A549 (cell line): ENCODE measurements around the gene NAV2. TPM values are rescaled to one million over a fixed set of nuclear protein-coding genes. Genes with fewer than 3 reads are reported as not detected.

Experiments
- ATAC-seq, 2 experiments: fragments of 200-7000 bp in 1 of 2; fragments of >200 bp in 1 of 2; cut with Nextera tagmentation in 1 of 2; cut with Tn5 transposase in 1 of 2; 3 replicates each; pipeline versions ENCODE4 v1.8.0 to v1.9.1; 2018 to 2020; ENCODE audit warnings: mild to moderate bottlenecking in 1 of 2, moderate library complexity in 1 of 2
- CTCF ChIA-PET: fragments of 300-600 bp; sonication (Branson Sonifier 250); formaldehyde crosslinking; extraction: SDS; loops from one replicate; lab custom pipeline; 2021; ENCODE audit warnings: antibody characterized with exemption, inconsistent platforms; lab: Yijun Ruan, JAX
- POLR2A ChIA-PET: fragments of 350-600 bp; formaldehyde crosslinking; extraction: SDS; loops from one replicate; lab custom pipeline; 2021; ENCODE audit warnings: antibody characterized with exemption, inconsistent platforms; lab: Yijun Ruan, JAX
- DNase-seq, 2 experiments: peaks; one replicate each; pipeline versions ENCODE4 v3.0.0 to v3.0.0-alpha.2; 2011 to 2016; ENCODE audit warnings: low read depth in 1 of 2, low spot score in 1 of 2
- FAIRE-seq: peaks from 2 replicates; lab custom pipeline; 2011; peaks lifted over from hg19 to GRCh38; lab: Jason Lieb, UNC
- H3K27ac ChIP-seq, 2 experiments: fragments of >200 bp; sonication (Bioruptor Twin); formaldehyde crosslinking; 3 replicates each; pipeline ENCODE4 v1.5.1; 2016 to 2017
- H3K4me1 ChIP-seq: fragments of >200 bp; sonication (Bioruptor Twin); formaldehyde crosslinking; 3 replicates; pipeline ENCODE4 v1.6.1; 2016
- H3K4me2 ChIP-seq: fragments of >200 bp; sonication (Bioruptor Twin); formaldehyde crosslinking; 3 replicates; pipeline ENCODE4 v1.6.1; 2016
- H3K4me3 ChIP-seq: fragments of >200 bp; sonication (Bioruptor Twin); formaldehyde crosslinking; 3 replicates; pipeline ENCODE4 v1.5.1; 2016
- H3K9me3 ChIP-seq: fragments of >200 bp; sonication (Bioruptor Twin); formaldehyde crosslinking; 3 replicates; pipeline ENCODE4 v1.6.1; 2016
- EHF ChIP-seq: fragments of 250-450 bp; sonication (Bioruptor Pico); IDR thresholded peaks from 2 replicates; pipeline ENCODE4 v1.5.0; 2020; ENCODE audit warnings: mild to moderate bottlenecking
- EP300 ChIP-seq, 2 experiments: fragments of >200 bp; sonication (Bioruptor Twin); formaldehyde crosslinking; IDR thresholded peaks; 2 replicates in 1 of 2; 3 replicates in 1 of 2; pipeline ENCODE4 v1.6.1; 2016 to 2017
- ESRRA ChIP-seq: fragments of 150-350 bp; IDR thresholded peaks from 2 replicates; pipeline ENCODE4 v1.6.1; 2014; ENCODE audit warnings: mild to moderate bottlenecking, low read length, borderline replicate concordance
- FOSL2 ChIP-seq, 2 experiments: fragments of 450-650 bp in 1 of 2; fragments of >200 bp in 1 of 2; sonication (Bioruptor Twin) in 1 of 2; formaldehyde crosslinking; IDR thresholded peaks; 2 replicates each; pipeline versions ENCODE4 v1.5.0 to v1.6.1; 2016 to 2020; ENCODE audit warnings: mild to moderate bottlenecking in 1 of 2, moderate library complexity in 1 of 2
- FOXS1 ChIP-seq: fragments of 250-450 bp; sonication (Bioruptor Pico); IDR thresholded peaks from 2 replicates; pipeline ENCODE4 v1.5.0; 2020; ENCODE audit warnings: mild to moderate bottlenecking, moderate library complexity
- HEYL ChIP-seq: fragments of 250-450 bp; sonication (Bioruptor Pico); IDR thresholded peaks from 2 replicates; pipeline ENCODE4 v1.8.0; 2021; ENCODE audit warnings: mild to moderate bottlenecking, moderate library complexity
- HOXA7 ChIP-seq: fragments of 250-450 bp; sonication (Bioruptor Pico); IDR thresholded peaks from 2 replicates; pipeline ENCODE4 v1.5.0; 2020; ENCODE audit warnings: mild to moderate bottlenecking, moderate library complexity
- HOXB13 ChIP-seq: fragments of 250-450 bp; sonication (Bioruptor Pico); IDR thresholded peaks from 2 replicates; pipeline ENCODE4 v1.5.0; 2020; ENCODE audit warnings: low read depth, mild to moderate bottlenecking, moderate library complexity
- JUNB ChIP-seq: fragments of >200 bp; sonication (Bioruptor Twin); formaldehyde crosslinking; IDR thresholded peaks from 2 replicates; pipeline ENCODE4 v1.6.1; 2016
- KDM1A ChIP-seq: fragments of 200-600 bp; sonication (generic); IDR thresholded peaks from 2 replicates; pipeline ENCODE4 v1.6.1; 2016; ENCODE audit warnings: low read depth, mild to moderate bottlenecking
- KDM5A ChIP-seq: fragments of 200-600 bp; sonication (generic); IDR thresholded peaks from 2 replicates; pipeline ENCODE4 v1.6.1; 2016; ENCODE audit warnings: antibody characterized with exemption, mild to moderate bottlenecking
- MAFK ChIP-seq: fragments of 450-650 bp; IDR thresholded peaks from 2 replicates; pipeline ENCODE4 v1.6.1; 2014; ENCODE audit not compliant: partially characterized antibody
- NPAS2 ChIP-seq: fragments of 250-450 bp; sonication (Bioruptor Pico); IDR thresholded peaks from 2 replicates; pipeline ENCODE4 v1.8.0; 2022; ENCODE audit warnings: mild to moderate bottlenecking, moderate library complexity, borderline replicate concordance
- PHF8 ChIP-seq: fragments of 200-600 bp; sonication (generic); IDR thresholded peaks from 2 replicates; pipeline ENCODE4 v1.6.1; 2016; ENCODE audit warnings: low read depth, mild to moderate bottlenecking, antibody characterized with exemption, moderate library complexity, borderline replicate concordance
- POLR2A ChIP-seq: IDR thresholded peaks from 2 replicates; pipeline ENCODE4 v1.6.1; 2012; ENCODE audit warnings: mild to moderate bottlenecking, low read length
- RAD21 ChIP-seq, 2 experiments: fragments of >200 bp in 1 of 2; sonication (Bioruptor Twin) in 1 of 2; formaldehyde crosslinking in 1 of 2; IDR thresholded peaks in 1 of 2; conservative IDR thresholded peaks in 1 of 2; 2 replicates in 1 of 2; 3 replicates in 1 of 2; pipeline ENCODE4 v1.6.1; 2012 to 2018; ENCODE audit warnings: inconsistent platforms in 1 of 2
- RFX5 ChIP-seq: fragments of 450-650 bp; IDR thresholded peaks from 2 replicates; pipeline ENCODE4 v1.7.1; 2014; ENCODE audit warnings: antibody characterized with exemption, mild to moderate bottlenecking, moderate library complexity
- RNF2 ChIP-seq: fragments of 200-600 bp; sonication (generic); IDR thresholded peaks from 2 replicates; pipeline ENCODE4 v1.6.1; 2016; ENCODE audit warnings: low read depth, mild to moderate bottlenecking, antibody characterized with exemption, moderate library complexity, borderline replicate concordance
- TFCP2L1 ChIP-seq: fragments of 250-450 bp; sonication (Bioruptor Pico); IDR thresholded peaks from 2 replicates; pipeline ENCODE4 v1.5.0; 2021; ENCODE audit warnings: mild to moderate bottlenecking
- ZFP36 ChIP-seq: fragments of 450-650 bp; IDR thresholded peaks from 2 replicates; pipeline ENCODE4 v1.6.1; 2014; ENCODE audit warnings: borderline replicate concordance; ENCODE audit not compliant: partially characterized antibody
- ZSCAN20 ChIP-seq: fragments of 250-450 bp; sonication (Bioruptor Pico); IDR thresholded peaks from 2 replicates; pipeline ENCODE4 v1.8.0; 2022; ENCODE audit warnings: mild to moderate bottlenecking, moderate library complexity
- WGBS: methylation state at CpG from one replicate; pipeline ENCODE4 v1.1.6; 2017; ENCODE audit errors: missing lambda C conversion rate; 5-methylcytosine and 5-hydroxymethylcytosine counted together
- polyA plus RNA-seq, 4 experiments: library from polyadenylated mRNA; depleted of rRNA in 3 of 4; stranded (reverse); fragments of >200 nt; fragmentation: RNase III in 1 of 4; extraction: RNeasy Plus Mini Kit Qiagen cat#74134 plus additional on column Dnase treatment in 1 of 4; gene quantifications; 2 replicates in 3 of 4; 3 replicates in 1 of 4; pipeline ENCODE4 v1.2.3, GENCODE V29; 2011 to 2017
- TF ChIP-seq, protein P1 (sequence below): fragments of >200 bp; sonication (Bioruptor Twin); formaldehyde crosslinking; IDR thresholded peaks from 3 replicates; pipeline ENCODE4 v1.5.1; 2016
- TF ChIP-seq, protein P2 (sequence below): fragments of 250-450 bp; sonication (Bioruptor Pico); IDR thresholded peaks from 2 replicates; pipeline ENCODE4 v1.5.0; 2021; ENCODE audit warnings: mild to moderate bottlenecking, moderate library complexity, borderline replicate concordance
- TF ChIP-seq, protein P3 (sequence below): fragments of >200 bp; sonication (Bioruptor Twin); formaldehyde crosslinking; IDR thresholded peaks from 3 replicates; pipeline ENCODE4 v1.6.1; 2016

Gene NAV2
- polyA plus RNA-seq, 2 of the 4 experiments (the other 2 are of a cell fraction) = 4.9 to 19.8 TPM

DNA sequence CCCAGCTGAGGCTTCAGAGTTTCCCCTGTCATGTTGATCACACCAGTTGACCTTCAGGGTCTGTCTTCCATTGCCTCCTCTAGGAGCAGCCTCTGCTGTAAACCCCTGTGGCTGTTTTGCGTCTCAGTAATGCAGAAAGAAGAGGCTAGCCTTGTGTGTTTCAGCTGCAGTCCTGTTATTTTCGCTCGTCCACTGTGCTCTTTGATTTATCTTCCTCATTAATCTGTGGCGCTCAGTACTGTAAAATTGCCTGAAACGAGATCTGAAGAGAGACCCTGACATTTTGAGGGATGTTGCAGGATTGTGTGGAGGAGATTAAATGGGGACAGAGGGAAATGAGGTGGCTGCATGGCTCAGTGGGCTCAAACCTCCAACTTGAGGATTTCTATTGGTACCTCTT lies 283.9 kb downstream of the NAV2 start:
- Histone ChIP-seq H3K9me3 (peaks cover 10% of the 10 kb centered on the region; the same call in 2 of the 3 replicates), H3K27ac (peak overlapping the region; percentile 80 to 99), H3K4me1 (peaks cover 49% of the 10 kb centered on the region), H3K4me3 (no peak overlapping the region), H3K4me2 (peak overlapping the region; percentile 59; the same call in 2 of the 3 replicates)
- TF ChIP-seq, protein P1, sequence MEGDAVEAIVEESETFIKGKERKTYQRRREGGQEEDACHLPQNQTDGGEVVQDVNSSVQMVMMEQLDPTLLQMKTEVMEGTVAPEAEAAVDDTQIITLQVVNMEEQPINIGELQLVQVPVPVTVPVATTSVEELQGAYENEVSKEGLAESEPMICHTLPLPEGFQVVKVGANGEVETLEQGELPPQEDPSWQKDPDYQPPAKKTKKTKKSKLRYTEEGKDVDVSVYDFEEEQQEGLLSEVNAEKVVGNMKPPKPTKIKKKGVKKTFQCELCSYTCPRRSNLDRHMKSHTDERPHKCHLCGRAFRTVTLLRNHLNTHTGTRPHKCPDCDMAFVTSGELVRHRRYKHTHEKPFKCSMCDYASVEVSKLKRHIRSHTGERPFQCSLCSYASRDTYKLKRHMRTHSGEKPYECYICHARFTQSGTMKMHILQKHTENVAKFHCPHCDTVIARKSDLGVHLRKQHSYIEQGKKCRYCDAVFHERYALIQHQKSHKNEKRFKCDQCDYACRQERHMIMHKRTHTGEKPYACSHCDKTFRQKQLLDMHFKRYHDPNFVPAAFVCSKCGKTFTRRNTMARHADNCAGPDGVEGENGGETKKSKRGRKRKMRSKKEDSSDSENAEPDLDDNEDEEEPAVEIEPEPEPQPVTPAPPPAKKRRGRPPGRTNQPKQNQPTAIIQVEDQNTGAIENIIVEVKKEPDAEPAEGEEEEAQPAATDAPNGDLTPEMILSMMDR = no peak
- TF ChIP-seq KDM5A (no peak), EHF (CRISPR knock-in tag) (no peak), FOXS1 (CRISPR knock-in tag) (no peak), TFCP2L1 (no peak), NPAS2 (no peak), RFX5 (no peak)
- FAIRE-seq = no peak
- no peak for ATAC-seq
- no peak for DNase-seq
- WGBS = 75% methylated on average over 5 of the region's 5 CpGs
- ChIA-PET CTCF (interaction anchor here (1.1 to 1.4 kb wide), 3 partner anchors 10 to 114 kb away, joined by 3 to 4 read pairs (median 3); no protein-coding TSS in a partner anchor), POLR2A (no interaction called here)

DNA sequence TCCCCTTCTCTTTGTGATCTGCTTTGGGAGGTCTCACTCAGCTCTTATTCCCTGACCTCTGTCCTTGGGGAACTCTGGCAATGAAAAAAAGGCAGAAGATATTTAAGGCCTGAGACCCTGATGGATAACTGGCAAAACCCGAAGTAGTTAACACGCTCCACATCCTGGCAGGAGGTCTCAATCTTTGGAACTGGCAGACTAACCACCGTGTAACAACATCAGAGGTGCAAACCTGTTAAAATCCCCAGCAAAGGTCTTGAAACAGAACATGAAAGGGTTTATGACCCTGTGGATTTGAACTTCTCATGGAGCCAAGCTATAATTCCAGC lies 287.3 kb downstream of the NAV2 start:
- FAIRE-seq = no peak
- POLR2A ChIA-PET = no interaction called here

DNA sequence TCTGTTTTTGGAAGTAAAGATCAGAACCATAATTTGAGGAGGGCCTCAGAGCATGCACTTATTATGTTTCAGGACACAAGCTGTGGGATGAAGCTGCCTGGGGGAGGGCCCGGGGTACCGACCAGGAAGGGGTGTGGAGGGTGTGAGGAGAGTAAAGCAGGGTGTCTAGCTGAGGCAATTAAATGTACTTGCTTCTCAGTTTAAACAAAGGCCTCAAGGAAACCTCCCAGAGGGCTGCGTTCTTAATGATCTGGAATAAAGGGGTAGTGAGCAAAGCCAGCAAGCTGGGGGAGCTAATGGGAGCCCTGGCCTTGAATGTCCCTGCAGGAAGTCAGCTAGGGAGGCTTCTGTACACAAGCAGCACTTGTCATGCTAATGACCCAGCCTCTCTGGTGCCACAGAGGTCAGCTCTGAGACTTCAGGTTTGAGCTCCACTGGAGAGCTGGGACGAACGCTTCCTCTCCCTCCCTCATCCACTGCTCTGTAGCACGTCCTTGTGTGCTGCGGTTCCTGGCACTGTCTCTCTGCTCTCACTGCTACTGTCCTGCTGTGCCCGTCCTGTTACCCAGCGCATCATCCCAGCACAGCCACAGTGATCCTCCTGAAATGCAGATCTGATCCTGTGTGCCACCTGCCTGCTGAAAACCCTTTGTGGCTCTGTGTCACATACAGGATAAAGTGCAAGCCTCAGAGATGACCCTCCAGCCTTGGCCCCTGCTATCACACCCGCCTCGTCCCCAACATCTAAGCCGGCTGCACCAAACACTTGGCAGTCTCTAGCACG lies 287.9 kb downstream of the NAV2 start:
- H3K4me1 ChIP-seq = peaks cover 67% of the 10 kb centered on the region

More for the DNA sequence above, 287.3 kb downstream of the NAV2 start:
- ATAC-seq (no peak), DNase-seq (no peak)
- peak overlapping the region; percentile 69 to 81 for H3K27ac ChIP-seq
- H3K4me2 ChIP-seq = 0 out of 3 replicates have a peak overlapping the region, but pooled peaks have one; percentile 16
- CTCF ChIA-PET = interaction anchor here (1.3 kb wide), 1 partner anchor 46 kb away, joined by 4 read pairs; no protein-coding TSS in a partner anchor
- 86% methylated on average over 3 of the region's 3 CpGs for WGBS
- peaks cover 69% of the 10 kb centered on the region for H3K4me1 ChIP-seq
- no peak overlapping the region for H3K4me3 ChIP-seq
- H3K9me3 ChIP-seq = no peaks in the 10 kb centered on the region
- no peak for TF ChIP-seq EP300 (IDR thresholded peaks at IDR 0.05)

More for the DNA sequence above, 287.9 kb downstream of the NAV2 start:
- 53% methylated on average over 13 of the region's 13 CpGs for WGBS
- Histone ChIP-seq H3K9me3 (no peaks in the 10 kb centered on the region), H3K4me3 (no peak overlapping the region), H3K27ac (peak overlapping the region; percentile 69 to 81), H3K4me2 (peak overlapping the region; percentile 16; the same call in 2 of the 3 replicates)
- FAIRE-seq (no peak), DNase-seq (peak in 1 of 2 experiments; percentile 48), ATAC-seq (peak; percentile 30 to 35; a peak in 4 of 6 replicates)
- CTCF ChIA-PET = interaction anchor here (1.2 to 1.3 kb wide), 2 partner anchors 47 to 49 kb away, joined by 3 to 4 read pairs; no protein-coding TSS in a partner anchor
- TF ChIP-seq HOXB13 (CRISPR knock-in tag) (no peak), RAD21 (conservative IDR thresholded peaks at IDR 0.05 in 1 of 2, IDR thresholded peaks at IDR 0.05 in 1 of 2) (no peak), ESRRA (no peak), FOSL2 (IDR thresholded peaks at IDR 0.05) (no peak), FOSL2 (CRISPR knock-in tag; IDR thresholded peaks at IDR 0.05) (no peak), POLR2A (no peak), KDM1A (no peak), ZSCAN20 (no peak), RNF2 (no peak), PHF8 (no peak), HOXA7 (no peak), HEYL (CRISPR knock-in tag) (no peak), ZFP36 (no peak), JUNB (no peak), MAFK (no peak), RFX5 (no peak)
- TF ChIP-seq, protein P2, sequence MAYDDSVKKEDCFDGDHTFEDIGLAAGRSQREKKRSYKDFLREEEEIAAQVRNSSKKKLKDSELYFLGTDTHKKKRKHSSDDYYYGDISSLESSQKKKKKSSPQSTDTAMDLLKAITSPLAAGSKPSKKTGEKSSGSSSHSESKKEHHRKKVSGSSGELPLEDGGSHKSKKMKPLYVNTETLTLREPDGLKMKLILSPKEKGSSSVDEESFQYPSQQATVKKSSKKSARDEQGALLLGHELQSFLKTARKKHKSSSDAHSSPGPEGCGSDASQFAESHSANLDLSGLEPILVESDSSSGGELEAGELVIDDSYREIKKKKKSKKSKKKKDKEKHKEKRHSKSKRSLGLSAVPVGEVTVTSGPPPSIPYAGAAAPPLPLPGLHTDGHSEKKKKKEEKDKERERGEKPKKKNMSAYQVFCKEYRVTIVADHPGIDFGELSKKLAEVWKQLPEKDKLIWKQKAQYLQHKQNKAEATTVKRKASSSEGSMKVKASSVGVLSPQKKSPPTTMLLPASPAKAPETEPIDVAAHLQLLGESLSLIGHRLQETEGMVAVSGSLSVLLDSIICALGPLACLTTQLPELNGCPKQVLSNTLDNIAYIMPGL = no peak
- TF ChIP-seq, protein P3, sequence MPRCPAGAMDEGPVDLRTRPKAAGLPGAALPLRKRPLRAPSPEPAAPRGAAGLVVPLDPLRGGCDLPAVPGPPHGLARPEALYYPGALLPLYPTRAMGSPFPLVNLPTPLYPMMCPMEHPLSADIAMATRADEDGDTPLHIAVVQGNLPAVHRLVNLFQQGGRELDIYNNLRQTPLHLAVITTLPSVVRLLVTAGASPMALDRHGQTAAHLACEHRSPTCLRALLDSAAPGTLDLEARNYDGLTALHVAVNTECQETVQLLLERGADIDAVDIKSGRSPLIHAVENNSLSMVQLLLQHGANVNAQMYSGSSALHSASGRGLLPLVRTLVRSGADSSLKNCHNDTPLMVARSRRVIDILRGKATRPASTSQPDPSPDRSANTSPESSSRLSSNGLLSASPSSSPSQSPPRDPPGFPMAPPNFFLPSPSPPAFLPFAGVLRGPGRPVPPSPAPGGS = no peak
- POLR2A ChIA-PET = no interaction called here
